Sigmoid colon (tissue), 7 donors: ENCODE results near the gene ARHGEF11. TPM values are rescaled to one million over a fixed set of nuclear protein-coding genes. Genes with fewer than 3 reads are reported as not detected.
A peak's percentile ranks its signal among the peaks of the same experiment; 100 is the strongest.

Experiments used
- DNase-seq: peaks from one replicate; pipeline ENCODE4 v3.0.0-alpha.2; 2019
- H3K27ac ChIP-seq, 4 donors: fragments of 200-600 bp; sonication (generic); one replicate each; pipeline ENCODE4 v1.5.1; 2016 to 2019; ENCODE audit warnings: mild to moderate bottlenecking in 1 of 4
- H3K27me3 ChIP-seq, 3 donors: fragments of 200-600 bp; sonication (generic); one replicate each; pipeline ENCODE4 v1.5.1; 2019; ENCODE audit warnings: mild to moderate bottlenecking in 1 of 3
- H3K36me3 ChIP-seq, 4 donors: fragments of 200-600 bp; sonication (generic); one replicate each; pipeline ENCODE4 v1.5.1; 2016 to 2019
- H3K4me1 ChIP-seq, 4 donors: fragments of 200-600 bp; sonication (generic); one replicate each; pipeline ENCODE4 v1.5.1; 2017 to 2019
- H3K4me3 ChIP-seq, 4 donors: fragments of 200-600 bp; sonication (generic); one replicate each; pipeline ENCODE4 v1.5.1; 2017 to 2019; ENCODE audit warnings: mild to moderate bottlenecking in 2 of 4, moderate library complexity in 1 of 4
- H3K9me3 ChIP-seq, 4 donors: fragments of 200-600 bp in 3 of 4; sonication (generic) in 3 of 4; one replicate each; pipeline versions ENCODE4 v1.5.1 to v1.6.1; 2013 to 2019
- EP300 ChIP-seq, 4 donors: sonication (generic); formaldehyde crosslinking; IDR thresholded peaks; one replicate each; pipeline ENCODE4 v1.6.1; 2017; ENCODE audit warnings: antibody characterized with exemption in 4 of 4
- POLR2A ChIP-seq, 2 donors: fragments of 450-650 bp; IDR thresholded peaks; one replicate each; pipeline ENCODE4 v1.6.1; 2016; ENCODE audit warnings: antibody characterized with exemption in 2 of 2, mild to moderate bottlenecking in 2 of 2, moderate library complexity in 2 of 2
- POLR2AphosphoS5 ChIP-seq, 4 donors: sonication (generic); formaldehyde crosslinking; IDR thresholded peaks; one replicate each; pipeline ENCODE4 v1.6.1; 2017; ENCODE audit warnings: antibody characterized with exemption in 4 of 4
- WGBS, 2 donors: extraction: QIAGEN DNeasy Blood & Tissue Kit; methylation state at CpG; one replicate each; pipeline ENCODE4 v1.1.7; 2013; 5-methylcytosine and 5-hydroxymethylcytosine counted together
- intact Hi-C: fragments of 100-400 bp; cut with DNase I; formaldehyde crosslinking; loops from one replicate; pipeline ENCODE4 v1.15.1; 2023
- polyA plus RNA-seq, 3 donors: library from polyadenylated mRNA; stranded (reverse); fragments of 200-250 nt; gene quantifications; one replicate each; pipeline ENCODE4 v1.2.3, GENCODE V29; 2013
- total RNA-seq, 4 donors: library from RNA; depleted of rRNA; stranded (reverse); fragments of >200 nt; gene quantifications; one replicate each; pipeline ENCODE4 v1.1.0, GENCODE V29; 2016
- TF ChIP-seq, protein P1 (sequence below), 4 experiments: fragments of 450-650 bp in 3 of 4; fragments of 200-600 bp in 1 of 4; IDR thresholded peaks; one replicate each; pipeline ENCODE4 v1.5.1; 2016 to 2019; ENCODE audit warnings: antibody characterized with exemption in 4 of 4, mild to moderate bottlenecking in 3 of 4, moderate library complexity in 2 of 4
- donor health status: healthy with polysubstance abuse.
- donor health status: Bipolar disorder and iron deficiency.
- donor health status: healthy.

Gene ARHGEF11
- total and polyA plus RNA-seq, 7 donors, result 14.8 to 46.8 (median 27.5) TPM

GRCh38 chr1:157091186-157091585 lies 45.6 kb upstream of the ARHGEF11 start:
- intact Hi-C loops, result no loop called here
- DNase-seq, result peak; percentile 37
- Histone ChIP-seq H3K27ac (no peak overlapping the region), H3K4me1 (peaks cover 0 to 16% (median 11%) of the 10 kb centered on the region in 4 donors), H3K27me3 (no peaks in the 10 kb centered on the region), H3K9me3 (no peaks in the 10 kb centered on the region), H3K4me3 (no peak overlapping the region), H3K36me3 (no peaks in the 10 kb centered on the region)
- TF ChIP-seq POLR2A (IDR thresholded peaks at IDR 0.05), result no peak
- no peak for TF ChIP-seq POLR2AphosphoS5 (IDR thresholded peaks at IDR 0.05)
- no peak for TF ChIP-seq EP300 (IDR thresholded peaks at IDR 0.05)
- TF ChIP-seq, protein P1, sequence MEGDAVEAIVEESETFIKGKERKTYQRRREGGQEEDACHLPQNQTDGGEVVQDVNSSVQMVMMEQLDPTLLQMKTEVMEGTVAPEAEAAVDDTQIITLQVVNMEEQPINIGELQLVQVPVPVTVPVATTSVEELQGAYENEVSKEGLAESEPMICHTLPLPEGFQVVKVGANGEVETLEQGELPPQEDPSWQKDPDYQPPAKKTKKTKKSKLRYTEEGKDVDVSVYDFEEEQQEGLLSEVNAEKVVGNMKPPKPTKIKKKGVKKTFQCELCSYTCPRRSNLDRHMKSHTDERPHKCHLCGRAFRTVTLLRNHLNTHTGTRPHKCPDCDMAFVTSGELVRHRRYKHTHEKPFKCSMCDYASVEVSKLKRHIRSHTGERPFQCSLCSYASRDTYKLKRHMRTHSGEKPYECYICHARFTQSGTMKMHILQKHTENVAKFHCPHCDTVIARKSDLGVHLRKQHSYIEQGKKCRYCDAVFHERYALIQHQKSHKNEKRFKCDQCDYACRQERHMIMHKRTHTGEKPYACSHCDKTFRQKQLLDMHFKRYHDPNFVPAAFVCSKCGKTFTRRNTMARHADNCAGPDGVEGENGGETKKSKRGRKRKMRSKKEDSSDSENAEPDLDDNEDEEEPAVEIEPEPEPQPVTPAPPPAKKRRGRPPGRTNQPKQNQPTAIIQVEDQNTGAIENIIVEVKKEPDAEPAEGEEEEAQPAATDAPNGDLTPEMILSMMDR (IDR thresholded peaks at IDR 0.05), result no peak
- 90 to 92% methylated on average over 4 of the region's 4 CpGs for WGBS, 2 donors

DNA sequence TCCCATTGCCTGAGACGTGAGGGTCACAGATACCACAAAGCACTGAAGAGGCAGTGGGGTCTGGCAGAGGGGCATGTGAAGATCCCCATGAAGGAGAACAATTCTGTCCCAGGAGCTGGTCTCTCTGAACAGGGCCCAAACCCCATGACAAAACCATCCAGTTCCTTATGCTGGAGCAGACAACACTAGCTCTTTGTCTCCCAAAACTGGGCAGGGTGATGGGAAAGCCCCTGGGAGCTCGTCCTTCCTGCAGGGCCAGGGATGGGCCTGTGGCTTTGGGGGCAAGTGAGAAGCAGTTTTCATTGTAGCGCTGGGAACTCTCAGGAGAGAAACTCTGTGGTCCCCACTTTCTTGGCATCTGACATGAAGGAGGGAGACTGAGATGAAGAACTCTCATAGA lies 45.2 kb upstream of the ARHGEF11 start:
- WGBS, 2 donors, result 60 to 68% methylated on average over 3 of the region's 3 CpGs
- H3K36me3 ChIP-seq, result no peaks in the 10 kb centered on the region
- intact Hi-C loops, result loop anchor here (1.0 kb wide), 1 partner anchor 66 kb away; no protein-coding TSS in a partner anchor
- DNase-seq, result peak; percentile 45
- H3K27ac ChIP-seq, result no peak overlapping the region
- no peak overlapping the region for H3K4me3 ChIP-seq
- H3K4me1 ChIP-seq, result peaks cover 0 to 16% (median 11%) of the 10 kb centered on the region in 4 donors
- no peak for TF ChIP-seq EP300 (IDR thresholded peaks at IDR 0.05)
- no peak for TF ChIP-seq POLR2AphosphoS5 (IDR thresholded peaks at IDR 0.05)
- TF ChIP-seq, protein P1 (IDR thresholded peaks at IDR 0.05), result no peak
- no peak for TF ChIP-seq POLR2A (IDR thresholded peaks at IDR 0.05)
- H3K27me3 ChIP-seq, result no peaks in the 10 kb centered on the region
- H3K9me3 ChIP-seq, result no peaks in the 10 kb centered on the region

GRCh38 chr1:157090196-157090647 lies 44.7 kb upstream of the ARHGEF11 start:
- WGBS, 2 donors, result 23 to 30% methylated on average over 10 of the region's 10 CpGs
- H3K9me3 ChIP-seq, result no peaks in the 10 kb centered on the region
- H3K4me1 ChIP-seq, result peaks cover 0 to 16% (median 11%) of the 10 kb centered on the region in 4 donors
- TF ChIP-seq, protein P1 (IDR thresholded peaks at IDR 0.05), result peak; percentile 71 to 93 (median 92)
- no peak for TF ChIP-seq POLR2A (IDR thresholded peaks at IDR 0.05)
- no peak overlapping the region for H3K27ac ChIP-seq
- intact Hi-C loops, result loop anchor here (1.0 kb wide), 1 partner anchor 66 kb away; no protein-coding TSS in a partner anchor
- peak; percentile 92 for DNase-seq
- H3K4me3 ChIP-seq, result no peak overlapping the region
- H3K36me3 ChIP-seq, result no peaks in the 10 kb centered on the region
- no peaks in the 10 kb centered on the region for H3K27me3 ChIP-seq

DNA sequence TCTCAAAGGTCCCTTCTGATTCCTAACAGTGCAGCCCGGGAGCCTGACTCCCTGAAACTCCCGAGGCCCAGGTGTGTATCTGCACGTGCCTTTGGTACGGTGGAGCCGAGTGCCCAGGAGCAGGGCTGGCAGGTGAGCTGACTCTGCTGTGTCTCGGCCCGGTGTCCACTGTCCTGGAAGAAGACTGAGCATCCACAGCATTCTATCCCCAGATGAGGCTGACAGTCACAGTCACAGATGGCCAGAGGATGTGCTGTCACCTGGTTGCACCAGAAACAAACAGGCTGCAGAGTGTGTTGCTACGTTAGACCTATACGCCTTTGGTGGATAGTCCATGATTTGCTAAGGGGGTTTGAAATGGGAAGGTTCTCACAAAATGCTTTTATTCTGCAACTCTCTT lies 44.2 kb upstream of the ARHGEF11 start:
- WGBS, 2 donors, result 88 to 92% methylated on average over 9 of the region's 9 CpGs
- DNase-seq, result peak; percentile 63
- intact Hi-C loops, result loop anchor here (1.0 kb wide), 1 partner anchor 67 kb away; no protein-coding TSS in a partner anchor
- Histone ChIP-seq H3K4me1 (peaks cover 0 to 16% (median 11%) of the 10 kb centered on the region in 4 donors), H3K27me3 (no peaks in the 10 kb centered on the region), H3K36me3 (no peaks in the 10 kb centered on the region), H3K4me3 (no peak overlapping the region), H3K9me3 (no peaks in the 10 kb centered on the region), H3K27ac (no peak overlapping the region)
- TF ChIP-seq, protein P1 (IDR thresholded peaks at IDR 0.05), result no peak
- no peak for TF ChIP-seq EP300 (IDR thresholded peaks at IDR 0.05)
- no peak for TF ChIP-seq POLR2A (IDR thresholded peaks at IDR 0.05)
- no peak for TF ChIP-seq POLR2AphosphoS5 (IDR thresholded peaks at IDR 0.05)

GRCh38 chr1:157088607-157089006 lies 43.1 kb upstream of the ARHGEF11 start:
- TF ChIP-seq POLR2A (IDR thresholded peaks at IDR 0.05), result no peak
- no peak for TF ChIP-seq EP300 (IDR thresholded peaks at IDR 0.05)
- no peak for TF ChIP-seq POLR2AphosphoS5 (IDR thresholded peaks at IDR 0.05)
- TF ChIP-seq, protein P1 (IDR thresholded peaks at IDR 0.05), result no peak
- H3K9me3 ChIP-seq, result no peaks in the 10 kb centered on the region
- intact Hi-C loops, result no loop called here
- peaks cover 0 to 16% (median 11%) of the 10 kb centered on the region in 4 donors for H3K4me1 ChIP-seq
- H3K36me3 ChIP-seq, result no peaks in the 10 kb centered on the region
- no peaks in the 10 kb centered on the region for H3K27me3 ChIP-seq
- H3K27ac ChIP-seq, result no peak overlapping the region
- H3K4me3 ChIP-seq, result no peak overlapping the region
- DNase-seq, result no peak
